HG02884 (cell line): ENCODE measurements around the gene TREH.

Source experiments
- ATAC-seq: cut with Tn5 transposase; IDR thresholded peaks from one replicate; pipeline ENCODE4 v1.9.1; 2021; ENCODE audit warnings: mild to moderate bottlenecking, moderate library complexity; ENCODE audit not compliant: unreplicated experiment

The TREH gene

GRCh38 chr11:118651820-118652219 lies 27.6 kb downstream of the TREH start:
- ATAC-seq, result no peak

DNA sequence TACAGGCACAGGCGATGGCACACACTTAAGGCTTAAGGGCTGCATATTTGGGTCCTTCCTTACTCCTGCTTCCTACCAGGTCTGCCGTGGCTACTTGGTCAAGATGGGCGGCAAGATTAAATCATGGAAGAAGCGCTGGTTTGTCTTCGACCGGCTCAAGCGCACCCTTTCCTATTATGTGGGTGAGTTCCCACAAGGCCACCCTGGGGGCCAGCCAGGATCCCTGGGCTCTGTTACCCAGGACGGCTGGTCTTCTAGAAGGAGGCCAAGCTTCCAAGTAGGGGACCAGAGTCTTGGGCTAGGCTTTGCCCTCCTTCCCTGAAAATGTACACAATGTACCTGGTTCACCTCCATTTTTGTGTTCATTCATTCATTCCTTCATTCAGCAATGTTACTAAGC lies 29.1 kb downstream of the TREH start:
- ATAC-seq, result no peak

- ATAC-seq, result no peak
These were observed 29.5 kb downstream of the TREH start for GRCh38 chr11:118649941-118650340.

GRCh38 chr11:118648291-118648690 lies 31.2 kb downstream of the TREH start:
- ATAC-seq, result no peak

DNA sequence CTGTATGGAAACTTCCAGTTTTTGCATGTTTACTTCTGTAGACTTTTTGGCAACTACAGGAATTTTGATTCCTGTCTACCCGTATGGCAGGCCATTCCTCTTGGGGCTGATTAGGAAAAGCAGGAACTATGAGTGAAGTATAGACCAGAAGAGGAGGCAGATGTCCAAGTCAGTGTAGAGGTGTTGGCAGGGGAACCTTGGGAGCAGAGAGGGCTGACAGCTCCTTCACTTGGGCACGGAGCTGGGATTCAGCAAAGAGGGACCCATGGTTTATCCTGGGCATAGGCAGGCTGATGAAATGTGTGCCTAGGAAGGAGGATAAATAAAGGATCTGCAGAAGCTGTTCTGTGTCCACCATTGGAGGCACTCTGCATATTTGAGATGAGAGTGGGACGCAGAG lies 33.1 kb downstream of the TREH start:
- ATAC-seq, result no peak

DNA sequence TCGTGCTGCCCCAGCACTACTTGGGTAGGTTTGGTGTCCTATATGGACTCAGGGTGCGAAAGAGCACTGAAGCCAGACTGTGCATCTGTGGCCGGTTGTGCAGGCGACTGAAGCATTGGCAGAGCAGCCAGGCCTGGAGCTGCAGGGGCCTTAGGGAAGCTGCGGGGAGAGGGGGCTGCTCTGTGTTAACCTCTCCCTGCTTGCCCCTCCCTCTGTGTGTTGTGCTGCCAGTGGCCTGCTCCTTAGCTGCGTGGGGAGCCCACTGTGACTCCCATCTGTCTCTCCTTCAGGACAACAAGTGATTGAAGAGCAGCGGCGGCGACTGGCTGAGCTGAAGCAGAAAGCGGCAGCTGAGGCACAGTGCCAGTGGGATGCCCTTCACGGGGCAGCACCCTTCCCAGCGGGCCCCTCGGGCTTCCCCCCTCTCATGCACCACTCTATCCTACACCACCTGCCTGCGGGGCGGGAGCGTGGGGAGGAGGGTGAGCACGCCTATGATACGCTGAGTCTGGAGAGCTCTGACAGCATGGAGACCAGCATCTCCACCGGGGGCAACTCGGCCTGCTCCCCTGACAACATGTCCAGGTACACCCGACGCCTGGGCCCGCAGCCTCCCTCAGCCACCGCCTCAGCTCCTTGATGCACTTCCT lies 34.3 kb downstream of the TREH start:
- ATAC-seq, result no peak

DNA sequence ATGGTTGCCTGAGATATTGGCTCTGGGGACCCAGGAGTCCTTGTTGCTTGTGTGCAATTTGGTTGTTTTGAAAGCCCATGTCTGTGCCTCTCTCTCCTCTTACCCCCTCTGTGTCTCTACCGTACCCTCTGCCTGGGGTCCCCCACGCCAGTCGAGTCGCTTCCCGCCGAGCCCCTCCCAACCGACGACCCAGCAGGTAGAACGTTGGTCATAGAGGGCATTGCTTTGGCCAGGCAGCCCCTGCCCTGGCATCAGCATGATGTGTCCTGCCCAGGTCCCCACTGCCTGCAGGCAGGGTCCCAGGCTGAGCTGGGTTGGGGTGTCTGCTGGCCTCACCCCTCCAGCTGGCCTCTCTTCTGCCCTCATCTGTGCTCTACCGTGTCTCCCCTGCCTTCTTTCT lies 35.0 kb downstream of the TREH start:
- no peak for ATAC-seq

DNA sequence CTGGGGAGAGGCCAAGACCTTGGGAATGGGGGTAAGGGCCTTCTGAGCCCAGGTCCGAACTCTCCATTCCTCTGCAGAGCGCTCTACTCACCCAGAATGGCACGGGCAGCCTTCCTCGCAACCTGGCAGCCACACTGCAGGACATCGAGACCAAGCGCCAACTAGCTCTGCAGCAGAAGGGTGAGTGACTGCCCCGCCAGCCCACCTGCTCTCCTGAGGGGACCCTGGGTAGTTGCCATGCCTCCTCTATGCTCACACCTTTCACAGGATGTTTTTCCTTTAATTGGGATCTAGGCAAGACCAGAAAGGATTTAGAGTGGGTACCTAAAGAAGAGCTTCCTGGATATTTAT lies 35.5 kb downstream of the TREH start:
- ATAC-seq, result no peak

GRCh38 chr11:118643142-118643994 lies 36.1 kb downstream of the TREH start:
- no peak for ATAC-seq

GRCh38 chr11:118641397-118642019 lies 37.9 kb downstream of the TREH start:
- no peak for ATAC-seq

- no peak for ATAC-seq
These were observed 38.9 kb downstream of the TREH start for GRCh38 chr11:118640332-118641154.

DNA sequence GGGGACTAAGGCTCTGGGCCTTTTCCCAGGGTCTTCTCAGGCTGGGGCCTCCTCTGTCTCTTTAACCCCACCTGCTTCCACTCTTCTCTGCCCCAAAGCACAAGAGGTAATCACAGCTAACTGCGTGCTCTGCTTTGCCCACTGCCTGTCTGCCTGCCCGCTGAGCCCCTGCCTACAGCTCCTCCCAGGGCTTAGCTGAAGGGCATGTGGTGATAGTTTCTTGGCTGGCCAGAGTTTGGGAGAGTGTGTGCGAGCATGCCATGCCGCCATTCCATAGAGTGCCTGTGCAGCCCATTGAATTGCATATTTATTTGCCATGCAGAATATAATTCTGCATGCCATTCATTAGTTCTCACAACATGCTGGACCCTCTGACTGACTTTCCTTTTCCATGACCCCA lies 39.6 kb downstream of the TREH start:
- no peak for ATAC-seq

DNA sequence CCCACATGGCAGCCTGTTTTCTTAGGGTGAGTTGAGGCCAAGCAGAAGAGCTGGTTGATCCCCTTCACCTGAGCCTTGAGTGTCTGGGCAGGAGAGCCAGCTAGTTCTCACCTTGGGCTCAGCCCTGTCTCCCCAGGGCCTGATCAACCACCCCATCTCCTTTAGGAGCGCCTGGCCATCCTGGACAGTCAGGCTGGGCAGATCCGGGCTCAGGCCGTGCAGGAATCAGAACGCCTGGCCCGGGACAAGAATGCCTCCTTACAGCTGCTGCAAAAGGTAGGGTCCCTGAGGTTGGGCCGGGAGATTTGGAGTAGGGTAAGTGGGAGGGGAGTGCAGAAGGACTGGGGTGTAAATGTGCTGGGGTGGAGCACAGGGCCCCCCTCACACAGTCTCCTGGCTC lies 40.7 kb downstream of the TREH start:
- ATAC-seq, result no peak

DNA sequence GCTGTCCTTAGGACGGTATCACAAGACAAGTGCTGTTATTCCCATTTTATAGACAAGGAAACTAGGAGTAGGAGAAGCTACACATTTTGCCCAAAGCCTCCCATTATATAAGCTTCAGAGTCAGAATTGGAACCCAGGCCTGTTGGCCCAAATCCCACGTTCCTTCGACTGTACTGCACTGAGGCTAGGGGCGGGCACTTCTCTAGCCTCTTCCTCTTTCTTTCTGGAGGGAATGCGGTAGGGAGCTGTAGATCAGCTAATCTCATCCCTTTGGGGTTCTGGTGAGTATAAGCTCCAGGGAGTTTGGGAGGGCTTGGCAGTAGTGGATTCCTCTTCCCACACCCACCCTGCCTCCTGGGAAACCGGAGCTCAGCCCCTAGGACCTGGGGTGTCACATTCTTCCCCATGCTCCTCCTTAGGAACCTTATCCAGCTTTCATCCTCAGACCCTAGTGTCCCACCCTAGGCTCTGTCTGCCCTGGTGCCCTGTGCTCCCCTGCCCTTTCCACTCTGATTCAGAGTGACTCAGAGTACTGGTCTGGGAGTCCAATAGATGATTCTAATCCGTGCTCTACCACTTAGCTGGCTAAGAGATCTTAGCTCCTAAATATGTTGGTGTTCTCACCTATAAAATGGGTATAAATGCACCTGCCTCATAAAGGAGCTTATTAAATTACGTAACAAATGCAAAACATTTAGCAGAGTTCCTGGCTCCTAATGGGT lies 42.7 kb downstream of the TREH start:
- no peak for ATAC-seq

DNA sequence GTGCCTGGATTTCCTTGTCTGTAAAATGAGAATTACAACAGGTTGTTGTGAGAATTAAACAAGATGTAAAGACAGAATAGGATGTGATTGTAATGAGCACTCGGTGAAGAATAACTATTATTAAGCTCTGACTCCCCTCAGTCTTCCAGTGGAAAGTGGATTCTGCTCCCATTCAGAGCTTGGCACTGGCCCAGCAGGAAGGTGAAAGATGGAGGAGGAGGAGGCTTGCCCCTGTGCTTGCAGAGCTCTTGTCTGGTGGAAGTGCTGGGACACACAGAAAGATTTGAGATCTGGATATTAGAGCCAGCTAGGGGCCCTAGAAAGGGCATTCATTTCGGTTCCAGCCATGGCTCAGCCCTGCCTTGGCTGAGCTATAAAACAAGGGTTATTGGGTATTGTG lies 43.8 kb downstream of the TREH start:
- no peak for ATAC-seq

- no peak for ATAC-seq
These were observed 44.2 kb downstream of the TREH start for GRCh38 chr11:118635237-118635591.

GRCh38 chr11:118634431-118635236 lies 44.8 kb downstream of the TREH start:
- no peak for ATAC-seq

DNA sequence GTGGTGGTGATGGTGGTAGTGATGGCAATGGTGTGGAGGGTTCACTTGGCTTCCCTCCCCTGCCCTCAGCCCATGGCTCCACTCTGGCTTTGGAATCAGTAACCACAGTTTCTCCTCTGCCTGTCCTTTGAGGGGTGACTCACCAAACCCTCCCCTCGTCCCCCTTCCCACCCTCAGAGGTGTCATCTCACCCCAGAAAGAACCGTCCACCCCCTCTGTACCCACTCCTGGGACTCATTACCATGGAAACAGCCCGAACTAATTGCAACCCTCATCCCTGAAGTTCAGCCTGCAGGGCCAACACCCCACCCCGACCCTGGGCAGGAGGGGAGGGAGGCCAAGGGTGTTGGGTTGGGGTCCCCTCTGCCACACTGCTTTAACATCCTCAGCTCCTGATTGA lies 45.5 kb downstream of the TREH start:
- no peak for ATAC-seq

DNA sequence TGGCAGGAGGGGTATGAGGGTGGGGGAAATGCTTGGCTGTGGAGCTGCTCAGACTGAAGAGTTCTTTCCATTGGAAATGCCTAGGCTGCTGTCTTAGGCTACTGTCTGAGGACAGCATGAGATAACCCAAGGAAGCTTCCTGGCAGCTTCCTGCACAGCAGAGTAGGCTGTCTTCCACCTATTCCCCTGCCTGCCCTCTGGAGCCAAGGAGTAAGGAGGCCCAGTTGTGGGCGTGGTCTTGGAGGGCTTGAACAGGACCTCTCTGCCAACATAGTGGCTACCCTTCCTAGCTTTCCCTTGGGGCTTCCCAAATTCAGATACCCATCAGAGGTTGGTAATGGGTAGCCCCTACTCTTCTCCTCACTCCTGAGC lies 46.1 kb downstream of the TREH start:
- ATAC-seq, result no peak
